Endothelial cell of hepatic sinusoid (primary cell): ENCODE measurements around the gene PCSK6.

Source experiments
- in situ Hi-C: cut with HindIII; loops from 2 replicates; pipeline ENCODE4 v1.10.0; 2017; ENCODE audit warnings: low sequenced_read_pairs

The PCSK6 gene

GRCh38 chr15:101387574-101387973 lies 101.9 kb downstream of the PCSK6 start:
- in situ Hi-C loops, result no loop called here

GRCh38 chr15:101386967-101387366 lies 102.5 kb downstream of the PCSK6 start:
- in situ Hi-C loops, result no loop called here

GRCh38 chr15:101386006-101386405 lies 103.5 kb downstream of the PCSK6 start:
- in situ Hi-C loops, result no loop called here

- in situ Hi-C loops, result no loop called here
Observed at GRCh38 chr15:101384276-101384675, 105.2 kb downstream of the PCSK6 start.

GRCh38 chr15:101382544-101382943 lies 107.0 kb downstream of the PCSK6 start:
- in situ Hi-C loops, result no loop called here

GRCh38 chr15:101381671-101382212 lies 107.8 kb downstream of the PCSK6 start:
- in situ Hi-C loops, result no loop called here

GRCh38 chr15:101380146-101380545 lies 109.4 kb downstream of the PCSK6 start:
- in situ Hi-C loops, result no loop called here

GRCh38 chr15:101379647-101380046 lies 109.9 kb downstream of the PCSK6 start:
- in situ Hi-C loops, result loop anchor here (5.0 kb wide), 1 partner anchor 58 kb away; no protein-coding TSS in a partner anchor

- in situ Hi-C loops, result loop anchor here (5.0 kb wide), 1 partner anchor 58 kb away; no protein-coding TSS in a partner anchor
Observed at GRCh38 chr15:101378879-101379278, 110.6 kb downstream of the PCSK6 start.

- in situ Hi-C loops, result loop anchor here (5.0 kb wide), 1 partner anchor 59 kb away; no protein-coding TSS in a partner anchor
Observed at GRCh38 chr15:101378171-101378755, 111.2 kb downstream of the PCSK6 start.

GRCh38 chr15:101376615-101377395 lies 112.7 kb downstream of the PCSK6 start:
- in situ Hi-C loops, result loop anchor here (5.0 kb wide), 1 partner anchor 60 kb away; no protein-coding TSS in a partner anchor

GRCh38 chr15:101375006-101375405 lies 114.5 kb downstream of the PCSK6 start:
- in situ Hi-C loops, result loop anchor here (5.0 kb wide), 1 partner anchor 62 kb away; no protein-coding TSS in a partner anchor

GRCh38 chr15:101374326-101374725 lies 115.2 kb downstream of the PCSK6 start:
- in situ Hi-C loops, result loop anchor here (5.0 kb wide), 1 partner anchor 37 kb away; no protein-coding TSS in a partner anchor

GRCh38 chr15:101373577-101373976 lies 115.9 kb downstream of the PCSK6 start:
- in situ Hi-C loops, result loop anchor here (5.0 kb wide), 1 partner anchor 36 kb away; no protein-coding TSS in a partner anchor

GRCh38 chr15:101372960-101373525 lies 116.5 kb downstream of the PCSK6 start:
- in situ Hi-C loops, result loop anchor here (5.0 kb wide), 1 partner anchor 36 kb away; no protein-coding TSS in a partner anchor

GRCh38 chr15:101372149-101372577 lies 117.3 kb downstream of the PCSK6 start:
- in situ Hi-C loops, result loop anchor here (5.0 kb wide), 1 partner anchor 35 kb away; no protein-coding TSS in a partner anchor

GRCh38 chr15:101371519-101371918 lies 118.0 kb downstream of the PCSK6 start:
- in situ Hi-C loops, result loop anchor here (5.0 kb wide), 1 partner anchor 34 kb away; no protein-coding TSS in a partner anchor

- in situ Hi-C loops, result loop anchor here (5.0 kb wide), 1 partner anchor 34 kb away; no protein-coding TSS in a partner anchor
Observed at GRCh38 chr15:101371081-101371480, 118.4 kb downstream of the PCSK6 start.

GRCh38 chr15:101370330-101371024 lies 119.0 kb downstream of the PCSK6 start:
- in situ Hi-C loops, result loop anchor here (5.0 kb wide), 1 partner anchor 33 kb away; no protein-coding TSS in a partner anchor

- in situ Hi-C loops, result loop anchor here (5.0 kb wide), 1 partner anchor 32 kb away; no protein-coding TSS in a partner anchor
Observed at GRCh38 chr15:101369676-101370075, 119.8 kb downstream of the PCSK6 start.
